Measurements from ENCODE around the gene CPNE2.

The CPNE2 gene

DNA sequence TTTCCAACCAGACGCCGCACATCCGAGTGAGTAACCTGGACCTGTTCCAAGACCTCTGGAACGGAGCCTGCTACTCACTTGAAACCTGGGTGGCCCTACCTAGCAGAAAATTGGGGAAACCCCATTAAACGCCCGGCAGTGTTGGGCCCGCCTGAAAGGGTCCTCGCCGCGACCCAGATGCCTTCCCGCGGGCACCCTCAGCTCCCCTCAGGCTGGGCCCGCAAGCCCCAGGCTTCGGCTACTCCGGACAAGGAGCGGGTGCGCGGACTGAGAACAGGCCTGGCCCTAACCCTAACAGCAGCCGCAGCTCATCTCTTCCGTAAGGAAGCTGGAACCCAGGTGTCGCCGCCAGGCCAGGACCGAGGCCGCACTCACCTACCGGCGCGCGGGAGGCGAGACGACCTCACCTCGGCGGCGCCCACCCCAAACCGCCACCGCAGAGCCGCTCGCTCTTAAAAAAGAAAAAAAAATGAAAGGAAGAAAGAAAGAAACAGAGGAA is 93.1 kb downstream of the CPNE2 start:
- Histone ChIP-seq H3K79me1 (ENCODE audit: low read depth, low read length) (peaks cover 10% of the 10 kb centered on the region), H3K4me2 (ENCODE audit: insufficient read depth, low read length, poor library complexity, severe bottlenecking) (peak overlapping the region; percentile 56), H2AFZ (ENCODE audit: low read length) (peak overlapping the region; percentile 80), H3K4me1 (ENCODE audit: control insufficient read depth in 2 of 2, insufficient read depth in 1 of 2, low read depth in 1 of 2, low read length in 2 of 2) (peaks cover 2 to 16% of the 10 kb centered on the region in 2 donors), H3K36me3 (replicated peaks in 1 of 2; ENCODE audit: control insufficient read depth in 2 of 2, insufficient read depth in 2 of 2, low read length in 2 of 2) (peaks cover 0 to 15% of the 10 kb centered on the region in 2 donors), H3K23ac (ENCODE audit: low read depth, low read length, poor library complexity) (peak overlapping the region; percentile 75), H3K14ac (ENCODE audit: low read length) (peak overlapping the region; percentile 47), H2BK5ac (ENCODE audit: low read length) (peak overlapping the region; percentile 97), H3K4me3 (ENCODE audit: low read length in 2 of 2) (peak overlapping the region; percentile 78 to 100), H2BK15ac (ENCODE audit: low read length) (no peak overlapping the region), H2BK12ac (ENCODE audit: low read length) (no peak overlapping the region), H3K4ac (ENCODE audit: low read length) (peak overlapping the region; percentile 76), H3K27ac (replicated peaks; ENCODE audit: low read length) (peak overlapping the region; percentile 39), H4K91ac (ENCODE audit: low read depth, low read length, poor library complexity) (peak overlapping the region; percentile 58), H2BK120ac (ENCODE audit: low read depth, low read length) (no peak overlapping the region), H3K18ac (ENCODE audit: low read length) (peak overlapping the region; percentile 88), H2AK5ac (ENCODE audit: low read depth, low read length) (peak overlapping the region; percentile 95), H3K9me3 (replicated peaks in 1 of 2; ENCODE audit: control insufficient read depth in 2 of 2, insufficient read depth in 1 of 2, low read depth in 1 of 2, low read length in 2 of 2) (no peaks in the 10 kb centered on the region), H4K8ac (ENCODE audit: low read depth, low read length) (peak overlapping the region; percentile 29), H3K9ac (ENCODE audit: low read depth, low read length, poor library complexity) (peak overlapping the region; percentile 96), H3K27me3 (ENCODE audit: control insufficient read depth in 3 of 3, insufficient read depth in 3 of 3, low read depth in 1 of 3, low read length in 3 of 3) (no peaks in the 10 kb centered on the region)
- DNase-seq (ENCODE audit: low spot score) = no peak
- no CpG with 5 or more reads among the region's 37 CpGs for WGBS, 2 donors (ENCODE audit: extremely low coverage in 2 of 2, insufficient read length in 2 of 2, insufficient replicate concordance in 1 of 2)

- Histone ChIP-seq H2BK5ac (ENCODE audit: low read length) (peak within 1 kb of the TSS; percentile 97), H4K91ac (ENCODE audit: low read depth, low read length, poor library complexity) (peak within 1 kb of the TSS; percentile 58), H3K4me2 (ENCODE audit: insufficient read depth, low read length, poor library complexity, severe bottlenecking) (peak within 1 kb of the TSS; percentile 71), H2BK15ac (ENCODE audit: low read length) (peak within 1 kb of the TSS; percentile 68), H3K27ac (replicated peaks; ENCODE audit: low read length) (peak within 1 kb of the TSS; percentile 67), H3K36me3 (replicated peaks in 1 of 2; ENCODE audit: control insufficient read depth in 2 of 2, insufficient read depth in 2 of 2, low read length in 2 of 2) (peaks cover 0 to 17% of the 10 kb centered on the region in 2 donors), H2AFZ (ENCODE audit: low read length) (peak within 1 kb of the TSS; percentile 97), H2AK5ac (ENCODE audit: low read depth, low read length) (peak within 1 kb of the TSS; percentile 95), H4K8ac (ENCODE audit: low read depth, low read length) (peak within 1 kb of the TSS; percentile 29), H3K4me3 (ENCODE audit: low read length in 2 of 2) (peak within 1 kb of the TSS; percentile 78 to 100), H3K9ac (ENCODE audit: low read depth, low read length, poor library complexity) (peak within 1 kb of the TSS; percentile 98), H2BK120ac (ENCODE audit: low read depth, low read length) (no peak within 1 kb of the TSS), H3K23ac (ENCODE audit: low read depth, low read length, poor library complexity) (peak within 1 kb of the TSS; percentile 94), H3K14ac (ENCODE audit: low read length) (peak within 1 kb of the TSS; percentile 47), H3K79me1 (ENCODE audit: low read depth, low read length) (peaks cover 10% of the 10 kb centered on the region), H2BK12ac (ENCODE audit: low read length) (no peak within 1 kb of the TSS), H3K18ac (ENCODE audit: low read length) (peak within 1 kb of the TSS; percentile 96), H3K4me1 (ENCODE audit: control insufficient read depth in 2 of 2, insufficient read depth in 1 of 2, low read depth in 1 of 2, low read length in 2 of 2) (peaks cover 2 to 16% of the 10 kb centered on the region in 2 donors), H3K27me3 (ENCODE audit: control insufficient read depth in 3 of 3, insufficient read depth in 3 of 3, low read depth in 1 of 3, low read length in 3 of 3) (no peaks in the 10 kb centered on the region), H3K9me3 (replicated peaks in 1 of 2; ENCODE audit: control insufficient read depth in 2 of 2, insufficient read depth in 1 of 2, low read depth in 1 of 2, low read length in 2 of 2) (no peaks in the 10 kb centered on the region), H3K4ac (ENCODE audit: low read length) (peak within 1 kb of the TSS; percentile 76)
- DNase-seq (ENCODE audit: low spot score) = peak; percentile 100
- no CpG with 5 or more reads among the region's 64 CpGs for WGBS, 2 donors (ENCODE audit: extremely low coverage in 2 of 2, insufficient read length in 2 of 2, insufficient replicate concordance in 1 of 2)
These were observed 93.8 kb downstream of the CPNE2 start, which contains the start of the genes PSME3IP1 and RSPRY1 for GRCh38 chr16:57185945-57186871. PSME3IP1 (minus strand) TSS chr16:57186039; CDS start chr16:57173854, 12,185 bp downstream. RSPRY1 (plus strand) TSS chr16:57186329; CDS start chr16:57204659, 18,330 bp downstream.

DNA sequence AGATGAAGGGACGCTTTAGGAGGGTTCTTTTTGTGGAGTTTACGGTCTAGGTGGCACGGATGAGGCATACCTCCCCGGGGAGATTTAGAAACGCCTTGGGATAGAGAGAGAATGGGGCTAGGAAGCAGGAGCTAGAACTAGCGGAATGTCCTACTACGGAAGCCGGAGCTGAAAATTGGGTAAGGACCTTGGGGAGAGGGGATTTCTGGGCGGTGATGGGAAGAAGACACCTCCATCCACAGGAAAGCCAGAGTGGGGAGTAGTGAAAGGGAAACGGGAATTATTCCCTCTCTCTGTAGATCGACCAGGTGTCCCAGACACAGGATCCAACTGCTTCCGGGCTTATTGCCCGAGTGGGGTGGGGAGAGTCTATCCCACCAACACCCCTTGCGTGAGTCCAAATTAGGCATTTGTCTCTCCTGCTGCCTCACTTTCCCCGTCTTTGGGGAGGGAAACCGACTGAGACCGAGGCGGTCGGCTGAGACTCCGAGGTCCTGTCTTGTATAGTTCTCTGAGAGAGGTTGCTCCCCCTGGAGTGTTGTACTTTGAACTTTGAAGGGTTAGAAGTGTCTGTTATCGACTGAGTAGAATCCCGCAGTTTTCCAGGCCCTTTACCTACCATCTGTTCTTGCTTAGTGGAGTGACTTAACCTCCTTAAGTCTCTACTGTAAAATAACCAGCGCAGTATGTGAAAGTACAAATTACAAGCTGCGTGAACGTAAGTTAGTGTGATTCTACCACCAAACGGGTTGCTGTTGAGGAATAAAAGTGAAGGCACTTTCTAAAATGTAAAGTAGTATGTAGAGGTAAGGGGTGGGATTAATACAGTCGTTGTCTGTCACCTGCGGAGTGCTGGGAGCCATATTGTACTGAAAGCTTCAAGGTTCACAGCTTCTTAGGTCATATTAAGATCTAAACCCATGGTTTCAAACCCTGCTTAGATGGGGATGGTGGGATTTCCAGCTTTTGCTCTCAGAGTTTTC is 94.8 kb downstream of the CPNE2 start:
- Histone ChIP-seq H2BK15ac (ENCODE audit: low read length) (no peak overlapping the region), H2BK120ac (ENCODE audit: low read depth, low read length) (no peak overlapping the region), H3K4me3 (ENCODE audit: low read length in 2 of 2) (peak overlapping the region; percentile 78 to 100), H3K18ac (ENCODE audit: low read length) (no peak overlapping the region), H4K8ac (ENCODE audit: low read depth, low read length) (no peak overlapping the region), H3K4me2 (ENCODE audit: insufficient read depth, low read length, poor library complexity, severe bottlenecking) (peak overlapping the region; percentile 71), H3K4me1 (ENCODE audit: control insufficient read depth in 2 of 2, insufficient read depth in 1 of 2, low read depth in 1 of 2, low read length in 2 of 2) (peaks cover 2 to 16% of the 10 kb centered on the region in 2 donors), H3K27me3 (ENCODE audit: control insufficient read depth in 3 of 3, insufficient read depth in 3 of 3, low read depth in 1 of 3, low read length in 3 of 3) (no peaks in the 10 kb centered on the region), H3K27ac (replicated peaks; ENCODE audit: low read length) (peak overlapping the region; percentile 67), H3K79me1 (ENCODE audit: low read depth, low read length) (peaks cover 10% of the 10 kb centered on the region), H3K23ac (ENCODE audit: low read depth, low read length, poor library complexity) (no peak overlapping the region), H3K14ac (ENCODE audit: low read length) (no peak overlapping the region), H3K36me3 (replicated peaks in 1 of 2; ENCODE audit: control insufficient read depth in 2 of 2, insufficient read depth in 2 of 2, low read length in 2 of 2) (peaks cover 0 to 17% of the 10 kb centered on the region in 2 donors), H3K9ac (ENCODE audit: low read depth, low read length, poor library complexity) (peak overlapping the region; percentile 71), H2AFZ (ENCODE audit: low read length) (peak overlapping the region; percentile 97), H3K4ac (ENCODE audit: low read length) (no peak overlapping the region), H4K91ac (ENCODE audit: low read depth, low read length, poor library complexity) (no peak overlapping the region), H2AK5ac (ENCODE audit: low read depth, low read length) (no peak overlapping the region), H3K9me3 (replicated peaks in 1 of 2; ENCODE audit: control insufficient read depth in 2 of 2, insufficient read depth in 1 of 2, low read depth in 1 of 2, low read length in 2 of 2) (no peaks in the 10 kb centered on the region), H2BK5ac (ENCODE audit: low read length) (no peak overlapping the region), H2BK12ac (ENCODE audit: low read length) (no peak overlapping the region)
- DNase-seq (ENCODE audit: low spot score) = peak; percentile 29
- no CpG with 5 or more reads among the region's 28 CpGs for WGBS, 2 donors (ENCODE audit: extremely low coverage in 2 of 2, insufficient read length in 2 of 2, insufficient replicate concordance in 1 of 2)

Measured in neuronal stem cell (in vitro differentiated cells).